ACHN (cell line): ENCODE measurements around the gene DPF3.

Experiments
- DNase-seq: peaks from one replicate; pipeline ENCODE4 v3.0.0-alpha.2; 2015
- in situ Hi-C: cut with HindIII; loops from 2 replicates; pipeline ENCODE4 v1.10.0; 2017; ENCODE audit warnings: low sequenced_read_pairs, low pct_ligation_motif_present, low pct_unique_long_range_greater_than_20kb

The DPF3 gene

GRCh38 chr14:72651081-72651480 lies 242.8 kb downstream of the DPF3 start:
- in situ Hi-C loops, result no loop called here
- DNase-seq, result no peak

- no peak for DNase-seq
- in situ Hi-C loops, result no loop called here
Observed at GRCh38 chr14:72649603-72650227, 244.2 kb downstream of the DPF3 start.

DNA sequence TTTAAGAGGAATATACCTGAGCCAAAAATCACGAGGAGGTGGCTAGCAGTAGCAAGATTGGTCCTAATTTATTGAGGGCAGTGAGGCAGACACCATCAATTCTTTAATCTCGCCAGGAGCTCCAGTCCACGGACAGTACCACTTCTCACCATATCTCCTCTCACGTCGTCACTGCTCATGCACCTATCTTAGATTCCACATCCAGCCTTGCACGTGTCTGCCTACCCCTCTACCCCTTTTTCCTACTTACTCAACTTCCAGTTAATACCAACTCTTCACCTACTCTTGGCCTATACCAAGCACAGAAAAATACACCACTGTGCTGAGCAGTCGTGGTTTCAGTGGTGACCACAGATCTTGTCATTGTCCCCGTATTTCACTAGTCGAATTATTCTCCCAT lies 246.1 kb downstream of the DPF3 start:
- DNase-seq, result no peak
- in situ Hi-C loops, result no loop called here

DNA sequence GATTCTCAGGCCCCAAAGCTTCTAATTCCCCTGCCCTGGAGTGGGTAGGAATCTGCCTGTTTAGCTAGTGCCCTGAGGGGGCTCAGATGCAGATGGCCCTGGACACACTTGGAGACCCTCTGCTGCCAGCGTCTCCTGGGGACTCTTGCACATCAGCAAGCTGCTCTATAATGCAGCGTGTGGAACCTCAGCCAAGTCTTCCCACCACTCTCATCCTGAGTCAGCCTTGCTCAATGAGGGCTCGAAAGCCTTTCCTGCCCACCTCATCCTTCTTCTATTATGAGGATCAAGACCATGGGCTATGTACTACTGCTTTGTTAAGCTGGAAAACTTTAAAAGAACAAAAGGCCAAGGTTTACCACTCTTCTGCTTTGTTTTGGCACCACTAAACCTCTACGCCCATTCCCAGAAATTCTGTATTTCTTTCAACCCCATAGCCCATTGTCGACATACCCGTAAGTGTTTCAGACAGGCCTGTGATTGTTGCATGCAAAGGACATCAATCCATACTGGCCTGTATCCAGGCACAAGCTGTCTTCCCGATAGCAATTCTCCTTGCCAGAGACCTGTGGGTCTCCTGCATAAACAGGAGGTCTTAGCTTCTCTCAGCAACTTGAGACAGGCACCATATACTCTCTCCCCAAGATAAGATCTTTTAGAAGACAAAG lies 246.9 kb downstream of the DPF3 start:
- in situ Hi-C loops, result no loop called here
- no peak for DNase-seq

DNA sequence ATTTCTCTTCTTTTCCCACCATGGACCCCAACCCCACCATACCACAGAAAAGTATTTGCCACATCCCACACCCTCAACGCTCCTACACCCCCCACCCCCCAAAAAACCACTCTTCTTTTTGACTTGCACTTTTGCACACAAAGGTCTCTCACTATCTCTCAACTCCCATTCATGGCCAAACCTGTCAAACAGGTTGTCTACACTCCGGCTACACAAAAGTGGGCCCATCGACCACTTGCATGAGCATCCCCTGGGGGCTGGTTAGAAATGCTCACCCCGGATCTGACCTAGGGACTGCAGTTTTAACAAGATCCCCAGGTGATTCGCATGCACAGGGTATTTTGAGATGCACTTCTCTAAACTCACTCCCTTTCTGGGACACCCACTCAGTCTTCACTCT lies 248.2 kb downstream of the DPF3 start:
- in situ Hi-C loops, result no loop called here
- no peak for DNase-seq

GRCh38 chr14:72644758-72645489 lies 249.0 kb downstream of the DPF3 start:
- in situ Hi-C loops, result no loop called here
- no peak for DNase-seq

DNA sequence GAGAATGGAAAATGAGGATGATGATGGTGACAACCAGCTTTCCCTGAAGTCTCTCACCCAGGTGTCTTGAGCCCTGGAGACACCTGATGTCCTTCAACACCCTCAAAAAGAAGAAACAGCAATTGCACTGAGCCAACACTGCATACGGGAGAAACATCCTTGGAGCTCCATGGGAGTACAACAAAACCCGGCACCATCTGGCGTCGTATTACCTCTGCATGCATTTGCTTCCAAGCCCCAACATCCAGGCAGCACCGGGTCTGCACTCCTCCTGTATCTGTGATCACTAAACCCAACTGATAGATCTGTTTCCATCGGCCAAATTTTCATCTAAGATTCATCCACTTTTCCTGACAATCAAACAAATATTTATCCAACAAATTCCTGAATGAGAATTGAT lies 249.9 kb downstream of the DPF3 start:
- DNase-seq, result no peak
- in situ Hi-C loops, result no loop called here

DNA sequence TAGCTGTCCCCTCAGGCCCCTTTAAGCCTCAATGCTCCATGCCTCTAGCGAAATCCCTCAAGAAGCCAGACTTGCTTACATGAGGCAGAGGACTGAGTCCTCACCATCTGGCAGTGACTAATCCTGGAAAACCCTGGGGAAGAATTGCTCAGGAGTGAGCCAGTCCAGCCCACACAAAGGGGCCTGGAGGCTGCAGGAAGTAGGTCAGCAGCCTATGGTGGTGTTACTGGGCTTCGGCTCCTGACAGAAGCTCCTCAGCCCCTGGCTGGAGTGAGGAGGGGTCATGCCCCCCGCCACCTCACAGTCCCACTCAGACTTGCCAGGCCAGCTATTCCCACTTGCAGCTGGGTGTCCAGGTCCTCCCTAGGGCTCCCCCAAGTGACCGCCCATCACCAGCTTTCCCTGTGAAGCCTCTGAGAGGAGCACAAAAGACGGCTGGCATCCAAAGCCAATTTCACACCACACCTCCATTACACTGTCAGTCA lies 250.5 kb downstream of the DPF3 start:
- in situ Hi-C loops, result no loop called here
- DNase-seq, result peak; percentile 91

- in situ Hi-C loops, result no loop called here
- no peak for DNase-seq
Observed at GRCh38 chr14:72640911-72641485, 252.9 kb downstream of the DPF3 start.

GRCh38 chr14:72638021-72638420 lies 255.9 kb downstream of the DPF3 start:
- in situ Hi-C loops, result no loop called here
- peak; percentile 70 for DNase-seq

DNA sequence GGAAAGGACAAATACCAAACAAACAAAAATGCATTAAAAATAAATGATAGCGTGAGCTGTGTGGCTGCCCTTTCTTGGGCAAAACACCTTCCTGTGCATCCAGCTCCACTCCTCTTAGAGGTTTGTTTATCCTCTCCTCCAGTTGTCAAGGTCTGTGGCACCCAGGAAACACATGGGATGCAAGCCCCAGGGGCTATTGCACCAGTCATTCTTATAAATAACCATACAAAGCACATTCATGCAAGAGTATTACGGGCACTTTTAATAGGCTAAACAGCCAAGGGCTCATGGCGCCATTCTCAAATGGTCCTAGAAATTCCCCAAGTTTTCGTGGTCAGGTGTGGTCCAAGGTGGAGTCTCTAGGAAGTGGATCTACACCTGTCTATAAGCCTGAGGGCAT lies 257.0 kb downstream of the DPF3 start:
- no peak for DNase-seq
- in situ Hi-C loops, result no loop called here

GRCh38 chr14:72636094-72636493 lies 257.8 kb downstream of the DPF3 start:
- in situ Hi-C loops, result no loop called here
- DNase-seq, result no peak

DNA sequence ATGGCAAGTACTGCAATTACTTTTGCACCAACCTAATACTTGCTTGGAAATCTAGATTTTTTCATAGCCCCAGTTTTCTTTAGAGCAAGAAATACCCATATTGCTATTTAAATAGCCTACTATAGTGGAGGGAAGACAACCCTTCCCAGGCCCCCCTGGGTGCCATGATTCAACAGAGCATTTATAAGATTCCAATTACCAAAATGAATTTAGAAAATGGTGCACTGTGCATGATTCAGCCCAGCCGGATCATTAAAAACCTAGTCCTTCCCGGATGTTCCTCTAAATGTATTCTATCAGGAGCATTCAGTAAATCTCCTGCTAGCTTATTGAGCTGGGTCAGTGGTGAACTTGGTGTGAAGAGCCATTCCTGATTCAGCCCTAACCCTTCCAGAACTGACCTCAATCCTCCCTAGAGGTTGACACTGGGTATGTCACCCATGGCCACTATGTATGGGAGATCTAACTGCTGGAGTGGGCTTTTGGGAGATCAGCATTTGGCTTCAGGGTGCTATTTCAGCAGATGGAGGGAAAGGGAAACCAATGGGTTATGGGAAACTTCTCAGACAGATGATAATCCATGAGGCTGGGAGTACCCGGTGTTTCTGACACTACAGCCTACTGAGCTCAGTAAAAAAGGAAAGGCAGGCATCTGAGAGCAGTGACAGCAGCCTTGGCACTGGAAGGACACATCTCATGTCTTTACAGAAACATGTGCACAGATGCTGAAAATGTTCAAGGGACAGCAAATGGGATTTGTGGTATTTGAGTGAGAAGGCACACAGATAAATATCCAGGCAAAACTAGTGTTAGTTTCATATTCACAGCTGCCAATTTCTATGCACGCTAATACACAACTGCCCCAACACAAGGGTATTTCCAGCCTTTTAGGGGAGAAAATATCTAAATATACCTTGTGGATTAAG lies 258.9 kb downstream of the DPF3 start:
- DNase-seq, result no peak
- in situ Hi-C loops, result no loop called here

GRCh38 chr14:72633551-72633950 lies 260.4 kb downstream of the DPF3 start:
- in situ Hi-C loops, result no loop called here

GRCh38 chr14:72632727-72633126 lies 261.2 kb downstream of the DPF3 start:
- no peak for DNase-seq
- in situ Hi-C loops, result no loop called here

More at GRCh38 chr14:72633551-72633950, 260.4 kb downstream of the DPF3 start:
- no peak for DNase-seq

- in situ Hi-C loops, result no loop called here
- no peak for DNase-seq
Observed at GRCh38 chr14:72631401-72631800, 262.5 kb downstream of the DPF3 start.

DNA sequence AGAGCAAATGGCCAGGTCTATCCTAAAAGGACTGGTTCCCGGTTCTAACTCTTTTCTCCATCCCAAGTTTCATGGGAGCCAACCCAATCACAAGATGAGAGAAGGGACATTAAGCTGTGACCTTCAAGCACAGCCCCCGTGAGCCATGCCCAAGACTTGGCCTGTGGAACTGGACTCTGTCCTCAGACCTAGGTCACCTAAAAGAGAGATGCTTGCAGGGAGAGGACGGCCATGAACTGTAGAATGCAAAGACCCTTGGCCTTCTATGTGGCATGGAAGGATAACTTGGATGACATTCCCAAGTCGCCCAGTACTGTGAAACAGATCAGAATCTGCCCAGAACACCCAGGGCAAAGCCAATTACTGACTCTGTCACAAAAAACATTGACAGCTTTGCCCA lies 263.5 kb downstream of the DPF3 start:
- in situ Hi-C loops, result no loop called here
- no peak for DNase-seq

DNA sequence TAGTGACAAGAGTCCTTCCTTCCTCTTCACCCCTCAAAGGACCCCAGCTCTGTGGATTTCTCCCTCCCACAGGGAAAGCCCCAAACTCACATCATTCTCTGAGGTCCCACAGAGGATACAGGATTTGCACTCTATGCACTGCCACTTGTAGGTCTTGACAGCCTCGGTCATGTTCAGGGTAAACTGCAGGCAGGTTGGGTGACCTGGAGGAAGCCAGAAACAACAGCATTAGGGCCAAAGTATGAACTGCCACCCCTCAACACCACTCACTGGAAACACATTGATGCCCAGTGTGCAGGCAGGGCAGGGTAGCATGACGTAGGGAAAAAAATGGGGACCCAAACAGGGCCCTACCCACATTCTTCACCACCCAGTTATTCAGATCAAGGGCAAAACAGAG lies 264.4 kb downstream of the DPF3 start:
- in situ Hi-C loops, result no loop called here
- no peak for DNase-seq
